HCT116 (cell line): ENCODE measurements around the gene NGFR. TPM values are rescaled to one million over a fixed set of nuclear protein-coding genes. Genes with fewer than 3 reads are reported as not detected.

ENCODE experiments used
- ATAC-seq: fragments of 200-7000 bp; cut with Tn5 transposase; 2 replicates; pipeline ENCODE4 v1.9.1; 2020; ENCODE audit warnings: mild to moderate bottlenecking, moderate library complexity
- BruUV-seq: library from RNA; stranded (reverse); fragments of 400-500 nt; replicated peaks from 2 replicates; lab custom pipeline; 2021; lab: Mats Ljungman, UMichigan
- CTCF ChIA-PET: fragments of 300-600 bp; sonication (Branson Sonifier 250); formaldehyde crosslinking; loops from one replicate; lab custom pipeline; 2021; ENCODE audit warnings: antibody characterized with exemption; lab: Charles Lee
- POLR2A ChIA-PET: fragments of 300-600, 350-600 bp; sonication (Branson Sonifier 250); formaldehyde crosslinking; loops from one replicate; lab custom pipeline; 2021; ENCODE audit warnings: antibody characterized with exemption; lab: Charles Lee
- RAD21 ChIA-PET, 2 experiments: fragments of 300-600 bp; sonication (Branson Sonifier 250); formaldehyde crosslinking; loops; one replicate each; lab custom pipeline; 2023; ENCODE audit warnings: low total read pairs in 2 of 2; ENCODE audit not compliant: uncharacterized antibody in 2 of 2, unreplicated experiment in 2 of 2, low non-redundant PET in 1 of 2; lab: Charles Lee
- DNase-seq: peaks from one replicate; pipeline ENCODE4 v3.0.0-alpha.2; 2010; ENCODE audit warnings: low read depth, low spot score
- H2AFZ ChIP-seq: fragments of 200-600 bp; shearing (Covaris generic), sonication (generic); 2 replicates; pipeline ENCODE4 v1.6.1; 2017; ENCODE audit warnings: low read depth, mixed run types, mixed read lengths, antibody characterized with exemption, low read length; ENCODE audit not compliant: poor library complexity, severe bottlenecking
- H3K27ac ChIP-seq: 2 replicates; pipeline ENCODE4 v1.5.1; 2012; ENCODE audit warnings: low read depth, low read length
- H3K27me3 ChIP-seq: fragments of 200-600 bp; sonication (generic); 2 replicates; pipeline ENCODE4 v1.6.1; 2016; ENCODE audit warnings: mixed run types, low read length, mixed read lengths; ENCODE audit not compliant: insufficient read depth
- H3K36me3 ChIP-seq, 2 experiments: fragments of 200-500 bp in 1 of 2; fragments of 200-600 bp in 1 of 2; sonication (Bioruptor generic) in 1 of 2; sonication (generic) in 1 of 2; 2 replicates each; pipeline versions ENCODE4 v1.5.1 to v1.6.1; 2014 to 2016; ENCODE audit warnings: low read length in 2 of 2, inconsistent platforms in 1 of 2, mixed read lengths in 1 of 2, mixed run types in 1 of 2; ENCODE audit not compliant: insufficient read depth in 2 of 2, control insufficient read depth in 1 of 2
- H3K4me1 ChIP-seq, 2 experiments: fragments of 200-600 bp in 1 of 2; sonication (generic) in 1 of 2; 2 replicates each; pipeline versions ENCODE4 v1.5.1 to v1.6.1; 2012 to 2017; ENCODE audit warnings: low read length in 2 of 2, inconsistent platforms in 1 of 2, mild to moderate bottlenecking in 1 of 2, mixed read lengths in 1 of 2, mixed run types in 1 of 2, moderate library complexity in 1 of 2; ENCODE audit not compliant: insufficient read depth in 2 of 2, control insufficient read depth in 1 of 2
- H3K4me2 ChIP-seq: fragments of 200-600 bp; sonication (generic); 2 replicates; pipeline ENCODE4 v1.6.1; 2017; ENCODE audit warnings: mixed run types, low read length, mixed read lengths
- H3K4me3 ChIP-seq, 2 experiments: fragments of 200-600 bp in 1 of 2; sonication (generic) in 1 of 2; replicated peaks in 1 of 2; 2 replicates each; pipeline ENCODE4 v1.5.1; 2011 to 2016; ENCODE audit warnings: low read length in 2 of 2, control low read depth in 1 of 2, low read depth in 1 of 2, mild to moderate bottlenecking in 1 of 2, mixed read lengths in 1 of 2, mixed run types in 1 of 2
- H3K79me2 ChIP-seq: fragments of 200-600 bp; sonication (generic); 2 replicates; pipeline ENCODE4 v1.6.1; 2017; ENCODE audit warnings: mild to moderate bottlenecking, mixed run types, low read length, moderate library complexity, mixed read lengths; ENCODE audit not compliant: insufficient read depth
- H3K9ac ChIP-seq: fragments of 200-600 bp; sonication (generic); 2 replicates; pipeline ENCODE4 v1.6.1; 2016; ENCODE audit warnings: low read length, mixed read lengths
- H3K9me2 ChIP-seq: fragments of 200-600 bp; sonication (generic), shearing (Covaris generic); 2 replicates; pipeline ENCODE4 v1.6.1; 2017; ENCODE audit warnings: mixed run types, mild to moderate bottlenecking, moderate library complexity; ENCODE audit not compliant: insufficient read depth
- H3K9me3 ChIP-seq, 2 experiments: fragments of 200-500 bp in 1 of 2; fragments of 200-600 bp in 1 of 2; sonication (Bioruptor generic) in 1 of 2; sonication (generic) in 1 of 2; 2 replicates each; pipeline ENCODE4 v1.6.1; 2014 to 2017; ENCODE audit warnings: low read length in 2 of 2, mixed read lengths in 2 of 2, inconsistent platforms in 1 of 2, low read depth in 1 of 2, mild to moderate bottlenecking in 1 of 2, mixed run types in 1 of 2, moderate library complexity in 1 of 2; ENCODE audit not compliant: control insufficient read depth in 1 of 2, insufficient read depth in 1 of 2
- H4K20me1 ChIP-seq: fragments of 200-600 bp; sonication (generic), shearing (Covaris generic); 2 replicates; pipeline ENCODE4 v1.6.1; 2017; ENCODE audit warnings: mixed run types, mild to moderate bottlenecking, moderate library complexity; ENCODE audit not compliant: insufficient read depth
- CEBPB ChIP-seq: IDR thresholded peaks from 2 replicates; pipeline ENCODE4 v1.6.1; 2012; ENCODE audit warnings: low read depth
- EZH2 ChIP-seq: fragments of 200-600 bp; sonication (generic); IDR thresholded peaks from 2 replicates; pipeline ENCODE4 v1.6.1; 2017; ENCODE audit warnings: antibody characterized with exemption, mixed run types
- EZH2phosphoT487 ChIP-seq: fragments of 200-600 bp; IDR thresholded peaks from 2 replicates; pipeline ENCODE4 v1.6.1; 2018; ENCODE audit warnings: antibody characterized with exemption, borderline replicate concordance
- JUND ChIP-seq: IDR thresholded peaks from 2 replicates; pipeline ENCODE4 v1.6.1; 2012
- POLR2A ChIP-seq: IDR thresholded peaks from 2 replicates; pipeline ENCODE4 v1.7.0; 2011; ENCODE audit warnings: borderline replicate concordance; ENCODE audit not compliant: insufficient read depth, insufficient read length; ENCODE audit errors: extremely low read depth
- RAD21 ChIP-seq: IDR thresholded peaks from 2 replicates; pipeline ENCODE4 v1.6.1; 2012; ENCODE audit warnings: low read depth, mild to moderate bottlenecking
- SIN3A ChIP-seq: IDR thresholded peaks from 2 replicates; pipeline ENCODE4 v1.6.1; 2012; ENCODE audit warnings: low read depth
- SP1 ChIP-seq: IDR thresholded peaks from 2 replicates; pipeline ENCODE4 v1.6.1; 2012; ENCODE audit warnings: low read depth
- SRF ChIP-seq: IDR thresholded peaks from 2 replicates; pipeline ENCODE4 v1.6.1; 2012; ENCODE audit warnings: low read depth
- TCF7L2 ChIP-seq: IDR thresholded peaks from 2 replicates; pipeline ENCODE4 v1.7.0; 2011; ENCODE audit warnings: borderline replicate concordance, inconsistent platforms; ENCODE audit not compliant: insufficient read depth, insufficient read length; ENCODE audit errors: extremely low read depth
- YY1 ChIP-seq: IDR thresholded peaks from 2 replicates; pipeline ENCODE4 v1.6.1; 2011; ENCODE audit warnings: low read length, low read depth, moderate library complexity, mild to moderate bottlenecking; ENCODE audit not compliant: insufficient replicate concordance; ENCODE audit errors: extremely low read depth
- ZBTB33 ChIP-seq: IDR thresholded peaks from 2 replicates; pipeline ENCODE4 v1.6.1; 2011; ENCODE audit warnings: mild to moderate bottlenecking, low read length, moderate library complexity; ENCODE audit not compliant: insufficient replicate concordance; ENCODE audit errors: extremely low read depth
- ZNF274 ChIP-seq: fragments of 200-500 bp; sonication (Bioruptor generic); IDR thresholded peaks from 2 replicates; pipeline ENCODE4 v1.6.1; 2014; ENCODE audit warnings: mild to moderate bottlenecking, low read depth, low read length, inconsistent platforms
- intact Hi-C: fragments of 100-400 bp; cut with micrococcal nuclease; formaldehyde crosslinking; loops from 2 replicates; pipeline ENCODE4 v1.10.0; 2022
- total RNA-seq: library from RNA; stranded (reverse); gene quantifications from one replicate; pipeline ENCODE4 v1.2.1, GENCODE V29; 2021; ENCODE audit not compliant: unreplicated experiment
- TF ChIP-seq, protein P1 (sequence below): IDR thresholded peaks from 2 replicates; pipeline ENCODE4 v1.6.1; 2012; ENCODE audit warnings: low read depth
- TF ChIP-seq, protein P2 (sequence below): IDR thresholded peaks from 2 replicates; pipeline ENCODE4 v1.6.1; 2012

NGFR gene
- total RNA-seq, 1 experiment from 2014 or later, result 6.1 TPM

GRCh38 chr17:49494399-49494985, 601 bp upstream of the NGFR start (continued):
- no peak for TF ChIP-seq EZH2
- TF ChIP-seq, all 23 proteins: peak for 0

- no peak for ATAC-seq
- intact Hi-C loops, result loop anchor here (1.0 to 2.0 kb wide), 2 partner anchors 53 to 60 kb away; no protein-coding TSS in a partner anchor
- Histone ChIP-seq H4K20me1 (no peaks in the 10 kb centered on the region), H3K36me3 (no peaks in the 10 kb centered on the region), H3K9me3 (no peaks in the 10 kb centered on the region), H3K27me3 (no peaks in the 10 kb centered on the region), H3K79me2 (no peaks in the 10 kb centered on the region), H3K4me1 (peaks cover 5 to 25% of the 10 kb centered on the region in 2 experiments; a peak in 3 of 4 replicates)
- POLR2A ChIA-PET, result interaction anchor here (1.4 to 1.9 kb wide), 3 partner anchors 13 to 60 kb away, joined by 3 to 9 read pairs (median 4); no protein-coding TSS in a partner anchor
- RAD21 ChIA-PET, result interaction anchor here in 1 of 2 experiments (0.6 kb wide), 1 partner anchor 69 kb away, joined by 3 read pairs; no protein-coding TSS in a partner anchor
- CTCF ChIA-PET, result interaction anchor here (0.6 to 4.2 kb wide), 11 partner anchors 10 to 119 kb away, joined by 3 to 28 read pairs (median 4); no protein-coding TSS in a partner anchor
- TF ChIP-seq SP1, result no peak
- no peak for TF ChIP-seq POLR2A
- TF ChIP-seq YY1, result no peak
- TF ChIP-seq TCF7L2, result no peak
- TF ChIP-seq, protein P1, sequence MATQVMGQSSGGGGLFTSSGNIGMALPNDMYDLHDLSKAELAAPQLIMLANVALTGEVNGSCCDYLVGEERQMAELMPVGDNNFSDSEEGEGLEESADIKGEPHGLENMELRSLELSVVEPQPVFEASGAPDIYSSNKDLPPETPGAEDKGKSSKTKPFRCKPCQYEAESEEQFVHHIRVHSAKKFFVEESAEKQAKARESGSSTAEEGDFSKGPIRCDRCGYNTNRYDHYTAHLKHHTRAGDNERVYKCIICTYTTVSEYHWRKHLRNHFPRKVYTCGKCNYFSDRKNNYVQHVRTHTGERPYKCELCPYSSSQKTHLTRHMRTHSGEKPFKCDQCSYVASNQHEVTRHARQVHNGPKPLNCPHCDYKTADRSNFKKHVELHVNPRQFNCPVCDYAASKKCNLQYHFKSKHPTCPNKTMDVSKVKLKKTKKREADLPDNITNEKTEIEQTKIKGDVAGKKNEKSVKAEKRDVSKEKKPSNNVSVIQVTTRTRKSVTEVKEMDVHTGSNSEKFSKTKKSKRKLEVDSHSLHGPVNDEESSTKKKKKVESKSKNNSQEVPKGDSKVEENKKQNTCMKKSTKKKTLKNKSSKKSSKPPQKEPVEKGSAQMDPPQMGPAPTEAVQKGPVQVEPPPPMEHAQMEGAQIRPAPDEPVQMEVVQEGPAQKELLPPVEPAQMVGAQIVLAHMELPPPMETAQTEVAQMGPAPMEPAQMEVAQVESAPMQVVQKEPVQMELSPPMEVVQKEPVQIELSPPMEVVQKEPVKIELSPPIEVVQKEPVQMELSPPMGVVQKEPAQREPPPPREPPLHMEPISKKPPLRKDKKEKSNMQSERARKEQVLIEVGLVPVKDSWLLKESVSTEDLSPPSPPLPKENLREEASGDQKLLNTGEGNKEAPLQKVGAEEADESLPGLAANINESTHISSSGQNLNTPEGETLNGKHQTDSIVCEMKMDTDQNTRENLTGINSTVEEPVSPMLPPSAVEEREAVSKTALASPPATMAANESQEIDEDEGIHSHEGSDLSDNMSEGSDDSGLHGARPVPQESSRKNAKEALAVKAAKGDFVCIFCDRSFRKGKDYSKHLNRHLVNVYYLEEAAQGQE, result no peak
- no peak for TF ChIP-seq EZH2phosphoT487
- TF ChIP-seq, protein P2, sequence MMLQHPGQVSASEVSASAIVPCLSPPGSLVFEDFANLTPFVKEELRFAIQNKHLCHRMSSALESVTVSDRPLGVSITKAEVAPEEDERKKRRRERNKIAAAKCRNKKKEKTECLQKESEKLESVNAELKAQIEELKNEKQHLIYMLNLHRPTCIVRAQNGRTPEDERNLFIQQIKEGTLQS, result no peak
- no peak for TF ChIP-seq SIN3A
- TF ChIP-seq EZH2, result no peak
- no peak for TF ChIP-seq ZBTB33
- no peak for TF ChIP-seq SRF
- TF ChIP-seq RAD21, result no peak
- TF ChIP-seq ZNF274, result no peak
- no peak for TF ChIP-seq CEBPB
- no peak for TF ChIP-seq JUND
- TF ChIP-seq, all 23 proteins: peak for 0
- H3K4me3 ChIP-seq, result peak overlapping the region; percentile 53 to 61
- peak overlapping the region; percentile 37; the same call in 1 of the 2 replicates for H3K9ac ChIP-seq
- H2AFZ ChIP-seq, result peak overlapping the region; percentile 82
- BruUV-seq, result no TSS peak
- no peak overlapping the region for H3K27ac ChIP-seq
- H3K4me2 ChIP-seq, result peak overlapping the region; percentile 94
- no peak for DNase-seq
- no peaks in the 10 kb centered on the region for H3K9me2 ChIP-seq
Measured at GRCh38 chr17:49495842-49496182, 719 bp downstream of the NGFR start.
